GM18499 (cell line): ENCODE results near the gene CCT8.
A peak's percentile ranks its signal among the peaks of the same experiment; 100 is the strongest.
"Not testable (repeated sequence)": the region's sequence is repeated elsewhere in the genome, so short reads cannot be mapped to it uniquely, and the experiment has no call there.

Source experiments
- ATAC-seq: cut with Tn5 transposase; IDR thresholded peaks from one replicate; pipeline ENCODE4 v1.9.1; 2021; ENCODE audit warnings: moderate number of reproducible peaks; ENCODE audit not compliant: insufficient read depth, unreplicated experiment

The CCT8 gene

GRCh38 chr21:29024474-29025327, 48.7 kb downstream of the CCT8 start, which contains the start of gene USP16:
TSS of gene USP16 (plus strand) at chr21:29024668. CDS start at chr21:29027914, 3,246 bp downstream.
- peak; percentile 91 for ATAC-seq

- ATAC-seq: no peak
These were observed 51.3 kb downstream of the CCT8 start for GRCh38 chr21:29022166-29022565.

- no peak for ATAC-seq
These were observed 54.9 kb downstream of the CCT8 start for GRCh38 chr21:29018540-29018939.

GRCh38 chr21:29017639-29018237, 55.7 kb downstream of the CCT8 start:
- ATAC-seq: no peak

- ATAC-seq: not testable (repeated sequence)
These were observed 62.2 kb downstream of the CCT8 start for GRCh38 chr21:29011236-29011635.

GRCh38 chr21:29008367-29008766, 65.1 kb downstream of the CCT8 start:
- ATAC-seq: no peak

GRCh38 chr21:29007810-29008209, 65.6 kb downstream of the CCT8 start:
- no peak for ATAC-seq

- no peak for ATAC-seq
These were observed 66.3 kb downstream of the CCT8 start for GRCh38 chr21:29007135-29007534.
